GM23338 (cell line): ENCODE data around the gene SH3TC1.

ENCODE experiments used
- JUNB ChIP-seq: IDR thresholded peaks from one replicate; pipeline ENCODE4 v1.6.1; 2016; ENCODE audit warnings: antibody characterized with exemption; ENCODE audit not compliant: unreplicated experiment
- POLR2AphosphoS5 ChIP-seq: IDR thresholded peaks from 2 replicates; pipeline ENCODE4 v1.6.1; 2016; ENCODE audit warnings: antibody characterized with exemption, low read depth

DNA sequence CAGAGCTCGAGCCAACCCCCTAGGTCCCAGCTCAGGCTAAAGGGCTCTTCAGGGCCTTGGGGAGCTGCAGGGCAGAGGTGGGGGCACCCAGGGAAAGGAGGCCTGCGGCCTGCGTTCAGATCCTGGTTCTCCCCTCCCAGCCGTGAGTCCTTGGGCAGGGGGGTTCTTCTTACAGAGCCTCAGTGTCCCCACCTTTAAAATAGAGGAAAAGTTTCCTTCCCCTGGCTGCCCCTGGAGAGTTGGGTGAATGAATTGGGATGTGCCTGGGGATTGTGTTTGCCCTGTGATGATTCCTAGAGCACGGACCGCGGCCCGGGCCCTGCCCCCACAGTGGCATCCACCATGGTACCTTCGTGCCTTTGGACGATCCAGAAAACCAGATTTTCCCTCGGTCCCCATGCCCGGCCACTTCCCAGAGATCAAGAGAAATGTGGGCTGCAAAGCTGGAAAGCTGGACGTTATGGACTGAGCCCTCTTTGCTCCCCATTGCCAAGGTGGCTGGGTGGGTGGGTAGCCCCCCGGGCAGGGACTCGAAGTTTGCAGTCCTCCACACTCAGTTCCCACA lies 81.9 kb downstream of the SH3TC1 start:
- no peak for TF ChIP-seq POLR2AphosphoS5
- no peak for TF ChIP-seq JUNB
